OCI-LY7 (cell line): ENCODE data around the gene PARD3. TPM values are rescaled to one million over a fixed set of nuclear protein-coding genes. Genes with fewer than 3 reads are reported as not detected.

Experiments used
- BruUV-seq: library from RNA; stranded (reverse); fragments of 400-500 nt; replicated peaks from 2 replicates; lab custom pipeline; 2021; lab: Mats Ljungman, UMichigan
- CTCF ChIA-PET: fragments of 300-600 bp; sonication (Branson Sonifier 250); formaldehyde crosslinking; loops from one replicate; lab custom pipeline; 2022; ENCODE audit warnings: antibody characterized with exemption; ENCODE audit not compliant: unreplicated experiment; lab: Charles Lee
- POLR2A ChIA-PET: fragments of 300-600 bp; sonication (Branson Sonifier 250); formaldehyde crosslinking; loops from one replicate; lab custom pipeline; 2022; ENCODE audit warnings: antibody characterized with exemption; lab: Charles Lee
- DNase-seq: peaks from one replicate; pipeline ENCODE4 v3.0.0-alpha.2; 2015; ENCODE audit warnings: low spot score
- H2AFZ ChIP-seq: fragments of 200-600 bp; sonication (generic), shearing (Covaris generic); 2 replicates; pipeline ENCODE4 v1.6.1; 2014; ENCODE audit warnings: mild to moderate bottlenecking, antibody characterized with exemption, low read length, moderate library complexity
- H3K27ac ChIP-seq: fragments of 200-600 bp; sonication (generic); 2 replicates; pipeline ENCODE4 v1.5.1; 2014; ENCODE audit warnings: mixed run types, low read depth, mild to moderate bottlenecking, moderate library complexity, low read length, inconsistent platforms; ENCODE audit not compliant: poor library complexity, severe bottlenecking
- H3K36me3 ChIP-seq: fragments of 200-600 bp; sonication (generic); 2 replicates; pipeline ENCODE4 v1.6.1; 2014; ENCODE audit warnings: mild to moderate bottlenecking, antibody characterized with exemption, low read length, moderate library complexity, mixed read lengths; ENCODE audit not compliant: insufficient read depth
- H3K4me1 ChIP-seq: fragments of 200-600 bp; sonication (generic); 2 replicates; pipeline ENCODE4 v1.5.1; 2014; ENCODE audit warnings: mild to moderate bottlenecking, low read length; ENCODE audit not compliant: insufficient read depth, poor library complexity, severe bottlenecking
- H3K4me2 ChIP-seq: fragments of 200-600 bp; sonication (generic); 2 replicates; pipeline ENCODE4 v1.6.1; 2014; ENCODE audit warnings: mild to moderate bottlenecking, low read length
- H3K4me3 ChIP-seq: fragments of 200-600 bp; sonication (generic); 2 replicates; pipeline ENCODE4 v1.5.1; 2014; ENCODE audit warnings: mild to moderate bottlenecking, low read depth, low read length; ENCODE audit not compliant: poor library complexity, severe bottlenecking
- H3K79me2 ChIP-seq: fragments of 200-600 bp; sonication (generic); 2 replicates; pipeline ENCODE4 v1.6.1; 2016; ENCODE audit warnings: low read depth, mild to moderate bottlenecking, low read length, moderate library complexity, mixed read lengths; ENCODE audit not compliant: insufficient read depth
- H3K9me2 ChIP-seq: fragments of 200-600 bp; sonication (generic); 2 replicates; pipeline ENCODE4 v1.6.1; 2016; ENCODE audit warnings: mild to moderate bottlenecking, low read length, mixed read lengths; ENCODE audit not compliant: insufficient read depth
- H3K9me3 ChIP-seq: fragments of 200-600 bp; sonication (generic); 2 replicates; pipeline ENCODE4 v1.6.1; 2014; ENCODE audit warnings: mild to moderate bottlenecking, mixed run types, low read length, mixed read lengths
- H4K20me1 ChIP-seq: fragments of 200-600 bp; sonication (generic); 2 replicates; pipeline ENCODE4 v1.6.1; 2014; ENCODE audit warnings: mild to moderate bottlenecking, antibody characterized with exemption, low read length, moderate library complexity, mixed read lengths; ENCODE audit not compliant: insufficient read depth
- CTCF ChIP-seq: fragments of 200-600 bp; sonication (generic); conservative IDR thresholded peaks from 2 replicates; pipeline ENCODE4 v1.5.1; 2014; ENCODE audit warnings: mild to moderate bottlenecking, antibody characterized with exemption, low read length, moderate library complexity, mixed read lengths
- EZH2phosphoT487 ChIP-seq: fragments of 200-600 bp; sonication (generic); IDR thresholded peaks from 2 replicates; pipeline ENCODE4 v1.6.1; 2018; ENCODE audit warnings: low read depth, borderline replicate concordance, mild to moderate bottlenecking, mixed run types, antibody characterized with exemption, low read length, moderate library complexity, mixed read lengths
- intact Hi-C: fragments of 100-400 bp; cut with micrococcal nuclease; formaldehyde crosslinking; loops from one replicate; pipeline ENCODE4 v1.10.0; 2022; ENCODE audit not compliant: unreplicated experiment
- total RNA-seq, 2 experiments: library from RNA; depleted of rRNA in 1 of 2; stranded (reverse); fragments of >200 nt in 1 of 2; shearing (Covaris generic) in 1 of 2; gene quantifications; 2 replicates each; pipeline ENCODE4 v1.2.3, GENCODE V29; 2014 to 2022

Gene PARD3
- total RNA-seq, 2 experiments from 2014 or later, result not detected

GRCh38 chr10:34821587-34822585 lies 6.8 kb upstream of the PARD3 start:
- H3K79me2 ChIP-seq, result no peaks in the 10 kb centered on the region
- H3K4me2 ChIP-seq, result no peak overlapping the region
- no peaks in the 10 kb centered on the region for H3K9me3 ChIP-seq
- TF ChIP-seq EZH2phosphoT487 (no peak), CTCF (no peak)
- no peak overlapping the region for H3K27ac ChIP-seq
- ChIA-PET CTCF (no interaction called here), POLR2A (no interaction called here)
- no TSS peak for BruUV-seq
- no peak overlapping the region for H2AFZ ChIP-seq
- intact Hi-C loops, result no loop called here
- no peaks in the 10 kb centered on the region for H3K4me1 ChIP-seq
- DNase-seq, result no peak
- no peak overlapping the region for H3K4me3 ChIP-seq
- H3K36me3 ChIP-seq, result no peaks in the 10 kb centered on the region
- no peaks in the 10 kb centered on the region for H3K9me2 ChIP-seq
- H4K20me1 ChIP-seq, result no peaks in the 10 kb centered on the region

- Histone ChIP-seq H4K20me1 (no peaks in the 10 kb centered on the region), H3K4me3 (no peak overlapping the region), H3K79me2 (no peaks in the 10 kb centered on the region), H2AFZ (no peak overlapping the region), H3K27ac (no peak overlapping the region), H3K4me1 (no peaks in the 10 kb centered on the region), H3K9me2 (no peaks in the 10 kb centered on the region), H3K9me3 (no peaks in the 10 kb centered on the region), H3K4me2 (no peak overlapping the region), H3K36me3 (no peaks in the 10 kb centered on the region)
- TF ChIP-seq EZH2phosphoT487, result no peak
- no peak for TF ChIP-seq CTCF
- no peak for DNase-seq
- intact Hi-C loops, result no loop called here
- ChIA-PET CTCF (no interaction called here), POLR2A (interaction anchor here (0.6 to 0.7 kb wide), 4 partner anchors 27 to 133 kb away, joined by 3 to 7 read pairs (median 4); no protein-coding TSS in a partner anchor)
- BruUV-seq, result no TSS peak
Observed at GRCh38 chr10:34817586-34817985, 2.5 kb upstream of the PARD3 start.

- H3K4me1 ChIP-seq, result no peaks in the 10 kb centered on the region
- TF ChIP-seq CTCF, result no peak
- no peak for TF ChIP-seq EZH2phosphoT487
- H3K9me2 ChIP-seq, result no peaks in the 10 kb centered on the region
- H3K4me3 ChIP-seq, result no peak overlapping the region
- intact Hi-C loops, result no loop called here
- no peak overlapping the region for H3K4me2 ChIP-seq
- H3K27ac ChIP-seq, result no peak overlapping the region
- H4K20me1 ChIP-seq, result no peaks in the 10 kb centered on the region
- ChIA-PET CTCF (no interaction called here), POLR2A (interaction anchor here (0.6 kb wide), 2 partner anchors 28 to 132 kb away, joined by 3 read pairs; no protein-coding TSS in a partner anchor)
- BruUV-seq, result no TSS peak
- no peak for DNase-seq
- H2AFZ ChIP-seq, result no peak overlapping the region
- H3K9me3 ChIP-seq, result no peaks in the 10 kb centered on the region
- H3K36me3 ChIP-seq, result no peaks in the 10 kb centered on the region
- no peaks in the 10 kb centered on the region for H3K79me2 ChIP-seq
Observed at GRCh38 chr10:34817054-34817453, 2.0 kb upstream of the PARD3 start.
